ENCODE results near the gene KDM2B.

Gene KDM2B

DNA sequence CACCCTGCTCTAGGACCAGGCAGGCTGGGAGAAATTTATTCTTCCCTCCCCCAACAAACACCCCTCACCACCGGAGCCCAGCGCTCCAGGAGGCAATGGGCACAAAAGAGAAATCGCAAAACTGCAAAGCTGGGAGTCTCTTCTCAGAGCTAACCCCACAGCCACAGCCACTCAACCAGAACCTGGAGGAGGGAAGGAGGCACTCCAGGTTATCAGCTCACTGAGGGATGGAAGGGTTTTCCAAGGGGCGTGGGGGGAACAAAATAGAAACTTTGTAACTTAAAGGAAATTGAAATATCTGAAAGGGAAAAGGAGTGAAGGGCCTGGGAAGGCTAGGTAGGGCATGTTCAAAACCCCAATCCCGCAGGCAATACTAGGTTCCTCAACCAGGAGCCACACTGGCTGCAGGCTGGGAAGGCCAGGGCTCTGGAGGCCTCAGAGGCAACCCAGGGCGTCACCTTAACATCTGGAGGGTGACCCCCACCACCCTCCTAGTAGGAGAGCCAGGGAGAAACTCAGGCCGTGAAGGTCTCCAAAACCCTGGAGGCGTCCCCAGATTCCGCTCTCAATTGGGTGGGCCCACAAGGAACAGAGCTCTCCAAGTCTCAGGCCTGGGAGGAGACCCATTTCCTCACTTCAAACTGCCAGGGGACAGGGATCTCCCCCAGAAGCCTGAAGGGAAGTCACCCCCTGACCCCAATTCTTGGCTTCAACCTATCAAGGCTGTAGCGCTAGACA is 3.2 kb downstream of the KDM2B start:
- Mint-ChIP-seq H3K4me1 (ENCODE audit: low read depth) (peaks cover 33% of the 10 kb centered on the region), H3K27me3 (no peaks in the 10 kb centered on the region), H3K36me3 (no peaks in the 10 kb centered on the region), H3K4me3 (peak overlapping the region; percentile 59), H3K9me3 (ENCODE audit: low read depth) (no peaks in the 10 kb centered on the region), H3K27ac (peak overlapping the region; percentile 34)

GRCh38 chr12:121576851-121577391 is 3.9 kb downstream of the KDM2B start:
- Mint-ChIP-seq H3K27ac (peak overlapping the region; percentile 34), H3K4me3 (peak overlapping the region; percentile 59), H3K27me3 (no peaks in the 10 kb centered on the region), H3K4me1 (ENCODE audit: low read depth) (peaks cover 29% of the 10 kb centered on the region), H3K36me3 (no peaks in the 10 kb centered on the region), H3K9me3 (ENCODE audit: low read depth) (no peaks in the 10 kb centered on the region)

GRCh38 chr12:121575952-121576625 is 4.7 kb downstream of the KDM2B start:
- Mint-ChIP-seq H3K9me3 (ENCODE audit: low read depth) (no peaks in the 10 kb centered on the region), H3K27ac (no peak overlapping the region), H3K27me3 (no peaks in the 10 kb centered on the region), H3K4me3 (no peak overlapping the region), H3K36me3 (no peaks in the 10 kb centered on the region), H3K4me1 (ENCODE audit: low read depth) (peaks cover 20% of the 10 kb centered on the region)

GRCh38 chr12:121575051-121575450 is 5.8 kb downstream of the KDM2B start:
- Mint-ChIP-seq H3K27me3 (no peaks in the 10 kb centered on the region), H3K9me3 (ENCODE audit: low read depth) (no peaks in the 10 kb centered on the region), H3K36me3 (peaks cover 7% of the 10 kb centered on the region), H3K4me3 (no peak overlapping the region), H3K4me1 (ENCODE audit: low read depth) (peaks cover 16% of the 10 kb centered on the region), H3K27ac (peak overlapping the region; percentile 28)

DNA sequence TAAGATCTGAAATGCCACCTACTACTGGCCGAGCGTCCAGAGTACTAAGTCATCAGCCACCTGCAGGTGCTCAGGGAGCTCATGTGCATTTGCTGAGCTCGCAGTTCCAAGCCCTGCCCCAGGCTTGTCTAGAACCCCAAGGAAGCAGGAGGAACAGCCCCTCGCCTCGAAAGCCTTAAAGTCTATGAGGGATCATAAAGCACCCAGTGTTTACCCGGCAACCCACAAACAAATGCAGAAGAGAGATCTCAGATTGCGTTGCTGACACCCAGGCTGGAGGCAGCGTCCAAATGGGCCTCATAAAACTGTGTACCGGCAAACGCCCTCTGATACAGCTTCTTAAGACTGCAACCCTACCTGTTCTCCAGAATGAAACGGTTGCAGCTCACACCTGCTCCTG is 6.8 kb downstream of the KDM2B start:
- no peak overlapping the region for H3K4me3 Mint-ChIP-seq
- H3K27ac Mint-ChIP-seq = no peak overlapping the region
- H3K27me3 Mint-ChIP-seq = no peaks in the 10 kb centered on the region
- H3K9me3 Mint-ChIP-seq (ENCODE audit: low read depth) = no peaks in the 10 kb centered on the region
- H3K4me1 Mint-ChIP-seq (ENCODE audit: low read depth) = peaks cover 16% of the 10 kb centered on the region
- H3K36me3 Mint-ChIP-seq = peaks cover 7% of the 10 kb centered on the region

- Mint-ChIP-seq H3K4me3 (no peak overlapping the region), H3K4me1 (ENCODE audit: low read depth) (peaks cover 15% of the 10 kb centered on the region), H3K27me3 (no peaks in the 10 kb centered on the region), H3K36me3 (peaks cover 12% of the 10 kb centered on the region), H3K27ac (no peak overlapping the region), H3K9me3 (ENCODE audit: low read depth) (no peaks in the 10 kb centered on the region)
Observed at GRCh38 chr12:121571920-121572319, 8.9 kb downstream of the KDM2B start.

- H3K36me3 Mint-ChIP-seq = peaks cover 12% of the 10 kb centered on the region
- H3K9me3 Mint-ChIP-seq (ENCODE audit: low read depth) = no peaks in the 10 kb centered on the region
- H3K4me1 Mint-ChIP-seq (ENCODE audit: low read depth) = peaks cover 14% of the 10 kb centered on the region
- H3K4me3 Mint-ChIP-seq = no peak overlapping the region
- no peaks in the 10 kb centered on the region for H3K27me3 Mint-ChIP-seq
- H3K27ac Mint-ChIP-seq = no peak overlapping the region
Observed at GRCh38 chr12:121570467-121571283, 10.1 kb downstream of the KDM2B start.

GRCh38 chr12:121568971-121569751 is 11.7 kb downstream of the KDM2B start:
- peaks cover 14% of the 10 kb centered on the region for H3K4me1 Mint-ChIP-seq (ENCODE audit: low read depth)
- H3K27me3 Mint-ChIP-seq = no peaks in the 10 kb centered on the region
- peaks cover 12% of the 10 kb centered on the region for H3K36me3 Mint-ChIP-seq
- H3K4me3 Mint-ChIP-seq = no peak overlapping the region
- no peaks in the 10 kb centered on the region for H3K9me3 Mint-ChIP-seq (ENCODE audit: low read depth)
- no peak overlapping the region for H3K27ac Mint-ChIP-seq

DNA sequence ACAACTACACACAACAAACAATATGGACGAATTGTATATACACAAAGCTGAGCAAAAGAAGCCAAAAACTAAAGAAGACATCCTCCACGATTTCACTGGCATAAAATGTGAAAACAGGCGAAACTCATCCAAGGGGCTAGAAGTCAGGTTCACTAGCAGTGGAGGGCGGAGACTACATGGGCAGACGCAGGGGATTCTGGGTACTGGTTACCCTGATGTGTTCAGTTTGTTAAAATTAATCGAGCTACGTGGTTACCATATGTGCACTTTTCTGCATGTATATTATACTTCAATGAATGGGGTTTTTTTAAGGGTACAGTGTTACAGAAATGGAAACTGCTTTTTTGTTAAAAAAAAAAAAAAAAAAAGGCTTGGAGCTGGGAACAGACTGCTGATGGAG is 12.3 kb downstream of the KDM2B start:
- Mint-ChIP-seq H3K4me3 (no peak overlapping the region), H3K4me1 (ENCODE audit: low read depth) (peaks cover 11% of the 10 kb centered on the region), H3K27ac (no peak overlapping the region), H3K9me3 (ENCODE audit: low read depth) (no peaks in the 10 kb centered on the region), H3K27me3 (no peaks in the 10 kb centered on the region), H3K36me3 (peaks cover 12% of the 10 kb centered on the region)

- Mint-ChIP-seq H3K4me3 (no peak overlapping the region), H3K9me3 (ENCODE audit: low read depth) (no peaks in the 10 kb centered on the region), H3K27ac (no peak overlapping the region), H3K27me3 (no peaks in the 10 kb centered on the region), H3K4me1 (ENCODE audit: low read depth) (peaks cover 15% of the 10 kb centered on the region), H3K36me3 (peaks cover 6% of the 10 kb centered on the region)
Observed at GRCh38 chr12:121565076-121565475, 15.7 kb downstream of the KDM2B start.

- Mint-ChIP-seq H3K4me1 (ENCODE audit: low read depth) (peaks cover 12% of the 10 kb centered on the region), H3K27ac (no peak overlapping the region), H3K27me3 (no peaks in the 10 kb centered on the region), H3K36me3 (peaks cover 6% of the 10 kb centered on the region), H3K9me3 (ENCODE audit: low read depth) (no peaks in the 10 kb centered on the region), H3K4me3 (no peak overlapping the region)
Observed at GRCh38 chr12:121562488-121562887, 18.3 kb downstream of the KDM2B start.

DNA sequence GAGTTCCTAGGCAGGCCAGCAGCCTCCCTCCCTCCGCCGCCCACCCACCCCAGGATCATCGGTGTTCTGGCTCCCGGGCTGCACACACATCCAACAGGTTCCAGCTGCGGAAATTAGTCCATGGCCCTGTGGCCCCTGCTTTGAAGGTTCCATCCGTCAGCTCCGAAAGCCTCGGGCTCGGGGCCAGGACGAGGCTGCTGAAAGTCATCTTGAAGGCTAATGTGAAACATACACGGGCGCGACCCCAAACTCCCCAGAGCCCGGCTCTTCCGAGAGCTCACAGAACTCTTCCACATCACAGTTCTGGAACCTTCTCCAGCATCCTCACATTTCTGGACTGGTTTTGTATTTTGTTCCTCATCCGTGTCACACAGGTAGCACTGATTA is 19.8 kb downstream of the KDM2B start:
- Mint-ChIP-seq H3K9me3 (ENCODE audit: low read depth) (no peaks in the 10 kb centered on the region), H3K27ac (no peak overlapping the region), H3K36me3 (peaks cover 3% of the 10 kb centered on the region)

GRCh38 chr12:121560392-121561008 is 20.3 kb downstream of the KDM2B start:
- Mint-ChIP-seq H3K4me1 (ENCODE audit: low read depth) (peaks cover 8% of the 10 kb centered on the region), H3K27ac (no peak overlapping the region), H3K9me3 (ENCODE audit: low read depth) (no peaks in the 10 kb centered on the region), H3K27me3 (no peaks in the 10 kb centered on the region), H3K4me3 (no peak overlapping the region), H3K36me3 (peaks cover 3% of the 10 kb centered on the region)

More for the DNA sequence above, 19.8 kb downstream of the KDM2B start:
- Mint-ChIP-seq H3K4me3 (no peak overlapping the region), H3K27me3 (no peaks in the 10 kb centered on the region), H3K4me1 (ENCODE audit: low read depth) (peaks cover 9% of the 10 kb centered on the region)

- no peaks in the 10 kb centered on the region for H3K27me3 Mint-ChIP-seq
- peaks cover 8% of the 10 kb centered on the region for H3K4me1 Mint-ChIP-seq (ENCODE audit: low read depth)
- H3K4me3 Mint-ChIP-seq = no peak overlapping the region
- H3K36me3 Mint-ChIP-seq = peaks cover 3% of the 10 kb centered on the region
- H3K9me3 Mint-ChIP-seq (ENCODE audit: low read depth) = no peaks in the 10 kb centered on the region
- no peak overlapping the region for H3K27ac Mint-ChIP-seq
Observed at GRCh38 chr12:121558956-121559355, 21.9 kb downstream of the KDM2B start.
